ENCODE measurements around the gene SRC. TPM values are rescaled to one million over a fixed set of nuclear protein-coding genes. Genes with fewer than 3 reads are reported as not detected.

Gene SRC
- total RNA-seq, 1 experiment from 2014 or later: 197 TPM

GRCh38 chr20:37305079-37305478, 40.9 kb upstream of the SRC start:
- Histone ChIP-seq H3K4me1 (peaks cover 13% of the 10 kb centered on the region), H3K4me3 (ENCODE audit: low read depth, low read length) (no peak overlapping the region), H3K27me3 (replicated peaks; ENCODE audit: control insufficient read depth, insufficient read depth, low read length) (no peaks in the 10 kb centered on the region), H3K9me3 (no peaks in the 10 kb centered on the region), H3K36me3 (ENCODE audit: control insufficient read depth, insufficient read depth, low read length) (peaks cover 9% of the 10 kb centered on the region)
- Mint-ChIP-seq H3K27me3 (ENCODE audit: insufficient read depth, unreplicated experiment) (no peaks in the 10 kb centered on the region), H3K9me3 (ENCODE audit: unreplicated experiment) (no peaks in the 10 kb centered on the region), H3K36me3 (ENCODE audit: insufficient read depth, unreplicated experiment) (peaks cover 37% of the 10 kb centered on the region), H3K4me3 (ENCODE audit: unreplicated experiment) (no peak overlapping the region), H3K27ac (ENCODE audit: unreplicated experiment) (no peak overlapping the region), H3K4me1 (ENCODE audit: low read depth, unreplicated experiment) (peaks cover 7% of the 10 kb centered on the region)
- POLR2A ChIA-PET: no interaction called here
- BruUV-seq (replicated peaks): no TSS peak
- TF ChIP-seq CTCF (IDR thresholded peaks at IDR 0.05; ENCODE audit: insufficient read depth in 1 of 2, low read depth in 1 of 2, low read length in 1 of 2, severe bottlenecking in 1 of 2, unreplicated experiment in 1 of 2): no peak
- intact Hi-C loops (cut with micrococcal nuclease; ENCODE audit: unreplicated experiment): no loop called here
- DNase-seq: peak in 1 of 2 experiments; percentile 30
- CTCF ChIA-PET: no interaction called here

GRCh38 chr20:37305839-37306238, 40.1 kb upstream of the SRC start:
- H3K4me1 ChIP-seq: peaks cover 13% of the 10 kb centered on the region
- no peak overlapping the region for H3K4me3 Mint-ChIP-seq (ENCODE audit: unreplicated experiment)
- H3K27me3 Mint-ChIP-seq (ENCODE audit: insufficient read depth, unreplicated experiment): no peaks in the 10 kb centered on the region
- no peak for TF ChIP-seq CTCF (IDR thresholded peaks at IDR 0.05; ENCODE audit: insufficient read depth in 1 of 2, low read depth in 1 of 2, low read length in 1 of 2, severe bottlenecking in 1 of 2, unreplicated experiment in 1 of 2)
- H3K9me3 Mint-ChIP-seq (ENCODE audit: unreplicated experiment): no peaks in the 10 kb centered on the region
- H3K36me3 ChIP-seq (ENCODE audit: control insufficient read depth, insufficient read depth, low read length): peaks cover 9% of the 10 kb centered on the region
- DNase-seq: peak in 1 of 2 experiments; percentile 25
- H3K4me1 Mint-ChIP-seq (ENCODE audit: low read depth, unreplicated experiment): peaks cover 7% of the 10 kb centered on the region
- no TSS peak for BruUV-seq (replicated peaks)
- intact Hi-C loops (cut with micrococcal nuclease; ENCODE audit: unreplicated experiment): no loop called here
- no peaks in the 10 kb centered on the region for H3K9me3 ChIP-seq
- H3K27me3 ChIP-seq (replicated peaks; ENCODE audit: control insufficient read depth, insufficient read depth, low read length): no peaks in the 10 kb centered on the region
- no peak overlapping the region for H3K4me3 ChIP-seq (ENCODE audit: low read depth, low read length)
- POLR2A ChIA-PET: no interaction called here
- CTCF ChIA-PET: no interaction called here
- H3K36me3 Mint-ChIP-seq (ENCODE audit: insufficient read depth, unreplicated experiment): peaks cover 37% of the 10 kb centered on the region
- H3K27ac Mint-ChIP-seq (ENCODE audit: unreplicated experiment): no peak overlapping the region

- Histone ChIP-seq H3K9me3 (no peaks in the 10 kb centered on the region), H3K27me3 (replicated peaks; ENCODE audit: control insufficient read depth, insufficient read depth, low read length) (no peaks in the 10 kb centered on the region), H3K36me3 (ENCODE audit: control insufficient read depth, insufficient read depth, low read length) (peaks cover 4% of the 10 kb centered on the region; the same call in 1 of the 2 replicates), H3K4me1 (peaks cover 7% of the 10 kb centered on the region), H3K4me3 (ENCODE audit: low read depth, low read length) (no peak overlapping the region)
- Mint-ChIP-seq H3K27me3 (ENCODE audit: insufficient read depth, unreplicated experiment) (no peaks in the 10 kb centered on the region), H3K4me1 (ENCODE audit: low read depth, unreplicated experiment) (peaks cover 4% of the 10 kb centered on the region), H3K36me3 (ENCODE audit: insufficient read depth, unreplicated experiment) (peaks cover 24% of the 10 kb centered on the region), H3K9me3 (ENCODE audit: unreplicated experiment) (no peaks in the 10 kb centered on the region), H3K27ac (ENCODE audit: unreplicated experiment) (no peak overlapping the region), H3K4me3 (ENCODE audit: unreplicated experiment) (no peak overlapping the region)
- TF ChIP-seq CTCF (IDR thresholded peaks at IDR 0.05; ENCODE audit: insufficient read depth in 1 of 2, low read depth in 1 of 2, low read length in 1 of 2, severe bottlenecking in 1 of 2, unreplicated experiment in 1 of 2): no peak
- ChIA-PET CTCF (no interaction called here), POLR2A (no interaction called here)
- DNase-seq: peak in 1 of 2 experiments; percentile 37
- no TSS peak for BruUV-seq (replicated peaks)
- intact Hi-C loops (cut with micrococcal nuclease; ENCODE audit: unreplicated experiment): no loop called here
These were observed 37.6 kb upstream of the SRC start for GRCh38 chr20:37308086-37309050.

Data from Caco-2 (cell line).